ENCODE results near the gene MAGI1. TPM values are rescaled to one million over a fixed set of nuclear protein-coding genes. Genes with fewer than 3 reads are reported as not detected.

The MAGI1 gene
- total and polyA plus RNA-seq, 7 donors: 10.2 to 54.0 (median 29.8) TPM

DNA sequence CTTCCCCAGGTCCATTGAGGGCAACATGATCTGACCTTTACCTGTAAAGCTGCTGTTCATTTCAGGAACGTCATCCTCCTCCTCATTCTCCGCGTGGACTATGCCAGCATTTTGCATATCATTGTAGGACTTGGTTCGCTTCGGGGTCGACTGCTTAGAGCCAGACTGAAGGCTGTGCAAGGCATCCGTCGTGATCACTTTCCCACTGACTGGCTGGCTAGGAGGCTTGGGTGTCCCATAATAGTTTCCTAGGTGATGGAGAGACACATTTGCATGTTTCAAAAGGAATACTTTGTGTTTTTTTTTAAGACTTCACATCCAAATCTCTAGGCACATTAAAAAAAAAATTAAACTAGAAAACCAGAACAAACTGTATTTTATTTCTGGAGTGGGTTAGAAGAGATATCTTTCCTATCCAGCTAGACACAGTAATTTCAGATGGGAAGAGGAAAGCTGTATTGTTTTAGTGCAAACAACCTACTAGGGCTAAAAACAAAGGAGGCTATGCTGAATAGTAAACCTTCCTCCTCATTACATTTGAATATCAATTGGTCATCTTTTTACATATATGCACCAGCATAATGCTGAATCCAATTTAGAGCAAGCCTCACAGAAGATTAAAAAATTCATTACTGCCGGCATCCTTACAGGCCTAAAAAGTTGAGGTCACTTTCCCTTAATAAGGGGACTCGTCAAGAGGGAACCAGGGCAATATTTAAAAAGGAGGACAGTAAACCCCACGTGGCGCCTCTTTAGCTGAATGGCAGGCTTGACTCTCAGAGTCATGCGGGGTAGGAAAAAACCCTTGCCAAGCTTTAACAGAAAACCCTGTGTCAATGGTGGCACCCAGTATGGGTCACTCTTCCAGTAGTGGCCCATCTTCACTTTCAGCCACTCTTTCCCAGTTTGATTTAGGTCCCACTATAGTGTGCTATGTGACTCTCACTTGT lies 559.9 kb downstream of the MAGI1 start:
- TF ChIP-seq, protein P1, sequence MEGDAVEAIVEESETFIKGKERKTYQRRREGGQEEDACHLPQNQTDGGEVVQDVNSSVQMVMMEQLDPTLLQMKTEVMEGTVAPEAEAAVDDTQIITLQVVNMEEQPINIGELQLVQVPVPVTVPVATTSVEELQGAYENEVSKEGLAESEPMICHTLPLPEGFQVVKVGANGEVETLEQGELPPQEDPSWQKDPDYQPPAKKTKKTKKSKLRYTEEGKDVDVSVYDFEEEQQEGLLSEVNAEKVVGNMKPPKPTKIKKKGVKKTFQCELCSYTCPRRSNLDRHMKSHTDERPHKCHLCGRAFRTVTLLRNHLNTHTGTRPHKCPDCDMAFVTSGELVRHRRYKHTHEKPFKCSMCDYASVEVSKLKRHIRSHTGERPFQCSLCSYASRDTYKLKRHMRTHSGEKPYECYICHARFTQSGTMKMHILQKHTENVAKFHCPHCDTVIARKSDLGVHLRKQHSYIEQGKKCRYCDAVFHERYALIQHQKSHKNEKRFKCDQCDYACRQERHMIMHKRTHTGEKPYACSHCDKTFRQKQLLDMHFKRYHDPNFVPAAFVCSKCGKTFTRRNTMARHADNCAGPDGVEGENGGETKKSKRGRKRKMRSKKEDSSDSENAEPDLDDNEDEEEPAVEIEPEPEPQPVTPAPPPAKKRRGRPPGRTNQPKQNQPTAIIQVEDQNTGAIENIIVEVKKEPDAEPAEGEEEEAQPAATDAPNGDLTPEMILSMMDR (IDR thresholded peaks at IDR 0.05): no peak
- TF ChIP-seq POLR2A (IDR thresholded peaks at IDR 0.05): no peak
- no peak for TF ChIP-seq POLR2AphosphoS5 (IDR thresholded peaks at IDR 0.05)
- TF ChIP-seq EP300 (IDR thresholded peaks at IDR 0.05): no peak
- peaks cover 0 to 22% (median 17%) of the 10 kb centered on the region in 4 donors for H3K4me1 ChIP-seq
- no peak overlapping the region for H3K27ac ChIP-seq
- intact Hi-C loops (cut with DNase I): no loop called here
- H3K36me3 ChIP-seq: no peaks in the 10 kb centered on the region
- H3K4me3 ChIP-seq: no peak overlapping the region
- no peaks in the 10 kb centered on the region for H3K9me3 ChIP-seq
- no peaks in the 10 kb centered on the region for H3K27me3 ChIP-seq
- 88 to 94% methylated on average over 13 of the region's 13 CpGs for WGBS, 2 donors
- DNase-seq: no peak

DNA sequence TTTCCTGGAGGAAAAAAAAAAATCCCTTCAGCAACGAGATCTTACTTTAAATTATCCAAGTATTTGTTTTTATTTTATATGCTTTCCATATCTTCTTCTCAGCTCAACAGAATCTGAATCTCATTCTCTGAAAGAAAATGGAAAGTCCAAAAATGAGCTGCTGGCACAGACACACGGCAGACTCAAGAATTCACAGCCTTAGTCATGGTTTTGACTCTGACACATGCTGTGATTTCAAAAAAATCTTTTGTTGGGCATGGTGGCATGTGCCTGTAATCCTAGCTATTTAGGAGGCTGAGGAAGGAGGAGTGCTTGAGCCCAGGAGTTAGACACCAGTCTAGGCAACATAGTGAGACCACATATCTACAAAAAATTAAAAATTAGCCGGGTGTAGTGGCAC lies 565.0 kb downstream of the MAGI1 start:
- Histone ChIP-seq H3K27me3 (no peaks in the 10 kb centered on the region), H3K4me1 (peaks cover 0 to 8% (median 0%) of the 10 kb centered on the region in 4 donors), H3K36me3 (no peaks in the 10 kb centered on the region), H3K4me3 (no peak overlapping the region), H3K27ac (no peak overlapping the region), H3K9me3 (no peaks in the 10 kb centered on the region)
- TF ChIP-seq, protein P1 (IDR thresholded peaks at IDR 0.05): no peak
- TF ChIP-seq POLR2A (IDR thresholded peaks at IDR 0.05) (no peak), EP300 (IDR thresholded peaks at IDR 0.05) (no peak), POLR2AphosphoS5 (IDR thresholded peaks at IDR 0.05) (no peak)
- no peak for DNase-seq
- WGBS, 2 donors: 80 to 83% methylated on average over 3 of the region's 3 CpGs
- intact Hi-C loops (cut with DNase I): no loop called here

DNA sequence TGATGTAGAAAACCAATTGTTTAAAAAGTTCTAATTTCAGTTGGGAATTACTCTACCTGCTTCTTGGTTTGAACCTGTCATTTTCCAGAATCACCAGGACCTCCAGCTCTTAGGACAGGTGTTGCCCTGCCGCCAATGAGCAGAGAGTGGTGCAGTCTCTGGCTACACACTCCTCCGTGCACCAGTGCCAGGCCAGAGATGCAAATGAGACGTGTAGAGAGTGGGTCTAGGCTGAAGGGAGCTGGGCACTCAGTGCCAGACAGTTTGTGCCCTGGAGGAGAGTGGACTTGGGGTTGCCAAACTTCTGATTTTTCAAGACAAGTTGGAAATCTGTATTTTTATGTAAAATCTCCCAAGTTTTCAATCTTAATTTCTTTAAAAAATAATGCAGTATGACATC lies 566.2 kb downstream of the MAGI1 start:
- no peak overlapping the region for H3K4me3 ChIP-seq
- H3K4me1 ChIP-seq: peaks cover 0 to 8% (median 0%) of the 10 kb centered on the region in 4 donors
- no peaks in the 10 kb centered on the region for H3K36me3 ChIP-seq
- intact Hi-C loops (cut with DNase I): no loop called here
- no peaks in the 10 kb centered on the region for H3K27me3 ChIP-seq
- no peak for DNase-seq
- WGBS, 2 donors: 88 to 89% methylated on average over 3 of the region's 3 CpGs
- TF ChIP-seq POLR2AphosphoS5 (IDR thresholded peaks at IDR 0.05): no peak
- TF ChIP-seq, protein P1 (IDR thresholded peaks at IDR 0.05): no peak
- H3K27ac ChIP-seq: no peak overlapping the region
- no peaks in the 10 kb centered on the region for H3K9me3 ChIP-seq

DNA sequence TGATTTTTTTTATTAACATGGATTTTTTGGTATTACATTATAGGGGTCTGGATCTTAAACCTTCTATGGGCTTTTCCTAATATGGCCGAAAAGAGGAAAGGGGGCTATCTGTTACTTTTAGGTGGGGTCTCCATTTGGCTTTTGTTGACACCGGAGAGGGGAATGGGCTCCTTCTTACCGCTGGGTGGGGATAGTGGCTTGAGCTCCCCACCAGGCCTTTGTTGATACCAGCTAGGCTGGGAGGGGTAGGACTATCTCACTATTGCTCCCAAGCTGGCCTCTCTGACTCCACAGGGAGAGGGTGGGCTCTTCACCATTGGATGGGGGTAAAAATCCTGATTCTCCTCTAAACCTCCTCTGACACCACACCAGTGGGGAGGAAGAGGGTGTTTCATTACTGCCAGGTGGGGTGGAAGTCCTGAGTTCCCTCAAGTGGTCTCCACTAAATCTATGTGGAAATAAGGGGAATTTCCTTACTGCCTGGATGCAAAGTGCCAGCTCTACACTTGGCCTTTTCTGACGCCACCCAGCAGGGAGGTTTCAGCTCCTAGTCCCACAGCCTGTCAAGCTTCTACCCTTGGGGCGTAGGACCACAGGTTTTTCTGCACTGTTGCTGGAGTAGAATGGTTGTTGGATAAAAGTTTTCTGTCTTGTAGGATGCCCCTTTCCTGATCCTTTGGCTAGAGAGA lies 572.3 kb downstream of the MAGI1 start:
- H3K4me1 ChIP-seq: no peaks in the 10 kb centered on the region
- no peaks in the 10 kb centered on the region for H3K9me3 ChIP-seq
- intact Hi-C loops (cut with DNase I): no loop called here
- H3K36me3 ChIP-seq: no peaks in the 10 kb centered on the region
- no peak overlapping the region for H3K4me3 ChIP-seq
- no peak for DNase-seq
- no peaks in the 10 kb centered on the region for H3K27me3 ChIP-seq
- H3K27ac ChIP-seq: no peak overlapping the region
- WGBS, 2 donors: 89 to 93% methylated on average over 5 of the region's 5 CpGs
- TF ChIP-seq POLR2A (IDR thresholded peaks at IDR 0.05): no peak
- TF ChIP-seq, protein P1 (IDR thresholded peaks at IDR 0.05): no peak
- TF ChIP-seq EP300 (IDR thresholded peaks at IDR 0.05): no peak
- TF ChIP-seq POLR2AphosphoS5 (IDR thresholded peaks at IDR 0.05): no peak
